SH-SY5Y (cell line): ENCODE data around the gene KAT2B.

ENCODE experiments used
- GATA2 ChIP-seq: IDR thresholded peaks from 2 replicates; pipeline ENCODE4 v1.6.1; 2011; ENCODE audit warnings: mild to moderate bottlenecking, low read depth, low read length
- GATA3 ChIP-seq: IDR thresholded peaks from 2 replicates; pipeline ENCODE4 v1.6.1; 2011; ENCODE audit warnings: low read depth, mild to moderate bottlenecking, low read length, moderate library complexity

Gene KAT2B

DNA sequence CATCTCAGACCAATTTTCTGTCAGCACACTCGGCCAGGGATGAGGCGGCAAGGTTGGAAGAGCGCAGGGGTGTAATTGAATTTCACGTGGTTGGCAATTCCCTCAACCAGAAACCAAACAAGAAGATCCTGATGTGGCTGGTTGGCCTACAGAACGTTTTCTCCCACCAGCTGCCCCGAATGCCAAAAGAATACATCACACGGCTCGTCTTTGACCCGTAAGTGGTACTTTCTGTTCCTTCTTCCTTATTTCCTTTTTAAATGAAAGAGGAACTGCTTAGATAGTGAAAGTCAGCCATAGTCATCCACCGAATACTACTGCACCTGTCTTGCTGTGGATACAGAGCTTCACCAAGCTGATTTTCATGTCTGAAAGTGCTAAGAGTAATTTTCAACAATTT lies 85.7 kb downstream of the KAT2B start:
- TF ChIP-seq GATA2 (no peak), GATA3 (no peak)

DNA sequence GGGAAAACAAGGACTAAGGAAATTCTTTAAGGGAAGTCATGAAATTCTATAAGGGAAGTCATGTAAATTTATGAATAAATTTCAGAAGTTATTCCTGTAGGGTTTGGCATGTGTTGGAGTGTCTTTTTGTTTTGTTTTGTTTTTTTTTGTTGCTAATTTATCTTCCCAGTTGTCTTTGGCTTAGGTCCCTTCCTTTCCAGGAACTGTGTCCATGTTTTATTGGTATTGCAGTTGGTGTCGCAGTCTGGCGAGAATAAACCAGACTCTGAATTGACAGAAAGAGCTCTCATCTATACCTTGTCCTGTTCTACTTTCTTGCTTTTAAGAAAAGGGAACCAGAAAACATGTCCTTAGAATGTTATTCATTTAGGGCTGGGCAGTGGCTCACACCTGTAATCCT lies 88.1 kb downstream of the KAT2B start:
- TF ChIP-seq GATA3, result no peak
- no peak for TF ChIP-seq GATA2

DNA sequence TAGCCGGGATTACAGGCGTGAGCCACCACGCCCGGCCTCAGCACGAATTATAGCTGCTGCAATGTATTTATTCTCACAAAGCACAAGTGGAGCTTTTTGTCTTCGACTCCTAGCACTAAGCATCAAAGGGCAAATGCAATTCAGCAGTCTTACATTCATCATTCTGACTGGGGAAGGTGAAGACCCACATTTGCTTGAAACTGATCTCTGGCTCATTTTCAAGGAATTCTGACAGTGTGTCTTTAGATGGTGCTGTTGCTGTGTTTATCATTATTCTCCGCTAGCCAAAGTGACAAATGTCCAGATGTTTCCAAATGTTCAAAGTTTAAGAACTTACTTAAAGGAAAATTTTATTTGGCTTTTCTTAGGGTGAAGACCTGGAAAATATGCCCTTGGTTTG lies 89.9 kb downstream of the KAT2B start:
- TF ChIP-seq GATA2, result no peak
- no peak for TF ChIP-seq GATA3

DNA sequence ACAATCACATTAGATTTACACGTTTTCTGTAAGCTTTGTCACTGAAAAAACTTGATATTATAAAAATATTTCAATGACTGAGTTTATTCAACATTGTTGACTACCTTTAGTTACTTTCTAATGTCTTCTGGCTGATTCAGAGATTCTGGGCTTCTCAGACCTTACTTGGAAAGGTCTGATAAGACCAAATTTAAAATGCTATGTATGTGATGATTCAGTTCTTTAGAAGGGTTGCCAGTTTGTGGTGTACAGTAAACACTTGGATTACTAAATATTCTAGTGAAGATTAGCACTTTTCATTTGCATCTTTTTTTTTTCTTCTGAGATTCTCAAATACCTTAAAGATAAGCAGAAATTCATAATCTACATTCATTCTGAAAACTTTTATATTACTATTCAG lies 96.0 kb downstream of the KAT2B start:
- TF ChIP-seq GATA3 (no peak), GATA2 (no peak)

DNA sequence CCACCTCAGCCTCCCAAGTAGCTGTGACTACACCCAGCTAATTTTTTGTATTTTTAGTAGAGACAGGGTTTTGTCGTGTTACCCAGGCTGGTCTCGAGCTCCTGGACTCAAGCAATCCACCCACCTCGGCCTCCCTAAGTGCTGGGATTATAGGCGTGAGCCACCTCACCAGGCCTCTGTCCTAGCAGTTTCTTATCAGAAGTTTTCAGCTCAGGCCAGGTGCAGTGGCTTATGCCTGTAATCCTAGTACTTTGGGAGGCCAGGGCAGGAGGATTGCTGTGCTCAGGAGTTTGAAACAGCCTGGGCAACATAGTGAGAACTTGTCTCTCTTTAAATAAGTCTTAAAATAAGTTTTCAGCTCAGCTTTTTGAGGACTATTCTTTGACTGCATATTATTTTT lies 97.4 kb downstream of the KAT2B start:
- TF ChIP-seq GATA3 (no peak), GATA2 (no peak)

DNA sequence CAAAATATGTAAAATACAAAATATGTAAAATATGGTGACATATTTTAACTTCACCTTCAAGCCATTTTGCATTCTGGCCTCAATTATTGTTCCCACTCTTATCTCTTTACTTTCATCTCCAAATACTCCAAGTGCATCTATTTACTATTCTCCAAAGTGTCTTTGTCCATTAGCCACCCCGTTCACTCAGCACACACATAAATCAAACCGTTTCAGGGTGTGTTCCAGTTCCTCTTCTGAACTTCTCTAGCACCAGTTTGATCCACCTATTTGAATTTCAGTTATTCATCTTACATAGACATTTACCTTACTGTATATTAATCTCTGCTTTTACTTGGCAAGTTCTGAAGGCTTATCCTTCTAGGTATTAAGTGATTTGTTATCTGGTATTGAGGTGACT lies 100.6 kb downstream of the KAT2B start:
- TF ChIP-seq GATA3, result no peak
- no peak for TF ChIP-seq GATA2

DNA sequence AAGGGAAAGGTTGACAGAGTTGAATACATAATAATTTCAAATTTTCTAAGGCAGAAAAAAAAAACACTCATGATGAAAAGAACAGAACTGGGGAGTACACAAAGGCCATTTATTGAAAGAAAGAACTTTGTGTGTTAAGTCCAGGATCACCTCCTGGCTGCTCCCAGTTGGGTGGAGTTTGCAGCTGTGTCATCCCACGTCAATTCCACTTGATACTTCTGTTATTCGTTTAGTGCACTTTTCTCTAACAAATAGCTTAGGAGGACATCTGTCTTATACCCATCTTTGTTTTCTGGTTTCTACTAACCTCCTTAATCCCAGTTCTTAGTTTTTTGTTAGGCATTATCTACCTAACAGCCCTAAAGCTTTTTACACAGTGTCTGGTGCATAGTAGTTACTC lies 101.1 kb downstream of the KAT2B start:
- TF ChIP-seq GATA2 (no peak), GATA3 (no peak)

DNA sequence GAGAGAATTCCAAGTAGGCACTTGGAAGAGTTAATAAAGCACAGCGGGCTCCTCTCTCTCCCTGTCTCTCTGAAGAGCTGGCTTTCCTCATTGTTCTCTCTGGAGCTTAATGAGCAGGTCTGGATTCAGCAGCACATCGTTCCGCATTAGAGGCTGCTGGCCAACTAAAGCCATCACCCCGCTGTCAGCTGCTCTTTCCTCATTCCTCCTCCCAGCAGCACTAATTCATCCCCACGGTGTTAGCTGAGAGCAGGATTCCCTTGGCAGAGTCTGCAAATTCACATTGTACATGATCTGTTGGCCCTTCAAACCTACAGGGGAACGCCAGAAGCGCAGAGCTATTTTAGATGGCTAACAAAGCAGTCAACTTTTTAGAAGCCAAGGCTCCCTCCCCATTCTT lies 101.6 kb downstream of the KAT2B start:
- TF ChIP-seq GATA2 (no peak), GATA3 (no peak)

DNA sequence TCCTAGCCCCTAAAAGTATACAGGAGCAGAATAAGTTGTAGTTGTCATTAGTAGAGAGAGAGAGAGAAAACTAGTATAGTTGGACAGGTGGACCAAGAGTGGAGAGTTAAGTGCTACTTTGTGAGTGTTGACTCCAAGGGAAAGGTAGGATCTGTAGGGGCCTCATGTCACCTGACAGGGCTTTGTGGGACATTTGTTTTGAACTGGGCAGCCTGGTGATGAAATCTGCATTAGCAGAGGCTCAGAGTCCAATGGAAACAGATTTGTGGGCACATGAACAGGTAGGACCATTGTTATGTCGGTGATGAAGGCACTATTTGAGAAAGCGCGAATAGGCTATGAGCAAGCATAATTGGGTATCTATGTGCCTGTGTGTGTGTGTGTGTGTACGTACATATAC lies 102.3 kb downstream of the KAT2B start:
- TF ChIP-seq GATA2 (no peak), GATA3 (no peak)

DNA sequence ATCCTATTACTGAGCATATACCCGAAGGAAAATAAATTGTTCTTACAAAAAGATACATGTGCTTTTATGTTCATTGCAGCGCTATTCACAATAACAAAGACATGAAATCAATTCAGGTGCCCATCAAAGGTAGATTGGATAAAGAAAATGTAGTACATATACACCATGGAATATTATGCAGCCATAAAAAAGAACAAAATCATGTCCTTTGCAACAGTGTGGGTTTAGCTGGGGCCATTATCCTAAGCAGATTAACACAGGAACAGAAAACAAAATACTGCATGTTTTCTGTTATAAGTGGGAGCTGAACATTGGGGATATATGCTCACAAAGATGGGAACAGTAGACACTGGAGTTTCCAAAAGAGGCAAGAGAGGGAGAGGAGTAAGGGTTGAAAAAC lies 103.3 kb downstream of the KAT2B start:
- TF ChIP-seq GATA2 (no peak), GATA3 (no peak)

DNA sequence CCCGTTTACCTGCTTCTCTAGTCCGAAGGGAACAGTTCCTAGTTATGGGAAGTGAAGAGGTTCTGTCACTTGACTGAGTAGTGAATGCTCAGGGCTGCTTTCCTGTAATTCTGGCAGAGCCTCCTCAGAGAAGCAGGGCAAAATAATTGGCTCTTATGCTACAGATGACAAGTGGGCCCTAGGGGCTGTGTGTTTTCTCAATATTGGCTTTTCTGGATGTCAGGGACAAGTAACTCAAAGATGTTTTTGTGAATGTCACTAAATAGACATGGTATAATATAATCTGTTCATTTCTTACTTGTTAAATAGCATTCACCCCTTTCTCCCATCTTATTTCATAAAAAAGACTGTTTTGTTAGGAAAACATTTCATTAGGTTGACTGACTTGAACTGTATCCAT lies 105.6 kb downstream of the KAT2B start:
- TF ChIP-seq GATA3 (no peak), GATA2 (no peak)

DNA sequence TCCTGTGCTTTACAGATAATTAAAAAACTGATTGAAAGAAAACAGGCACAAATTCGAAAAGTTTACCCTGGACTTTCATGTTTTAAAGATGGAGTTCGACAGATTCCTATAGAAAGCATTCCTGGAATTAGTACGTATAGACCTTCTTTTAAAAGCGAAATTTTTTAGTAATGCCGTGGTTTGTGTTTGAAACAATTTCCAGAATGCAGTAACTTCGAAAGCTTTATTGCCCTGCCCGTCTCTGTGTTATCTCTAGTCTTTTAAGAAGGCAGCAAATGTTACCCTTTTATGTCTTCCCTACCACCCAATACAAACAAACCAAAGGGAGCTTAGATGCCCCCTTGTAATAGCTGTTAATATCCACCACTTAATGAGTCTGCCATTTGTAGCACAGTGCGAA lies 106.1 kb downstream of the KAT2B start:
- TF ChIP-seq GATA3, result no peak

DNA sequence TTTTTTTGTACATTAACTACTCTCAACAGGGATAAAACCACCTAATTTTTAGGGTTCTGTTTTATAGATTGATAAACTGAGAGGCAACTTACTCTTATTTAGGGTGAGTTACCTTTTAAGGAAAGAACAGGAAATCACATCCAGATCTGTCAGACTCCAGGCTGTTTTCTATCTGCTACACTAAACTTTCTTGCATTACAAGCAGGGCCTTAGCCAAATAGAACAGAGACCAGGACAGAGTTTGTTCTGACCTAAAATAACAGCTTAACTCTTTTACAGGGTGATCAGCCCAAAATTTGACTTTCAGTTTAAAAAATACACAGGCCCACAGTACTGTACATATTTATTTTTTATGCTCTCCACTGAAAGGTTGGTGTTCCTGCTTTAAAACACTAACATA lies 107.1 kb downstream of the KAT2B start:
- TF ChIP-seq GATA3 (no peak), GATA2 (no peak)

DNA sequence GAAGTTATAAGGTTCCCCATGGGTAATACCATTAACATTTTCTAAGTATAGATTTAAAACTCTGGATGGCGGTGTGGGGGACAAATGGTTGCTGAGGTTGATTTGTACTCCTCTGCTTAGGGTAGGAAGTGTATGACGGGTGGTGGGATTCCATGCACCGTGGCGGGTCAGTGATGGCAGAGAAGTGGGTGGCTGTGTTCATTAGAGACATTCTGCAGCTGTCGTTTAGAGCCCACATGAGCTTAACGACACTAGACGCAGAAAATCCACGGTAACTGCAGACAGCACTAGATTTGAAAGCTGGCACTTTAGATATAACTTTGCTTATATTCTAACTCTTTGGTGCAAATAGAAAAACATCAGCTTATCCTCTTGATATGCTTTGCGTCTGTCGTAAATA lies 108.2 kb downstream of the KAT2B start:
- TF ChIP-seq GATA3 (no peak), GATA2 (no peak)

DNA sequence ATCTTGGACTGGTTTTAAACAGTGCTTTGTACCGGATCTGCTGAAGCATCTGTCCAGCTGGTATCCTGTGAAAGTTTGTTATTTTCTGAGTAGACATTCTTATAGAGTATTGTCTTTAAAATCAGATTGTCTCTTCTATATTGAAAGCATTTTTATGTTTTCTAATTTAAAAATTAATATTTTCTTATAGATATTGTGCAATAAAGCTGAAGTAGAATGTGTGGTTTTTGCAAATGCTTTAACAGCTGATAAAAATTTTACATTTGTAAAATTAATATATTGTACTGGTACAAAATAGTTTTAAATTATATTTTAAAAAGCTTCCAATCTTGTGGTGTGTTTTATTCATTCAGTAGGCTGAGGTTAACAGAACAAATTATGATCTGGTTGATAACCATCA lies 113.8 kb downstream of the KAT2B start:
- TF ChIP-seq GATA2 (no peak), GATA3 (no peak)

DNA sequence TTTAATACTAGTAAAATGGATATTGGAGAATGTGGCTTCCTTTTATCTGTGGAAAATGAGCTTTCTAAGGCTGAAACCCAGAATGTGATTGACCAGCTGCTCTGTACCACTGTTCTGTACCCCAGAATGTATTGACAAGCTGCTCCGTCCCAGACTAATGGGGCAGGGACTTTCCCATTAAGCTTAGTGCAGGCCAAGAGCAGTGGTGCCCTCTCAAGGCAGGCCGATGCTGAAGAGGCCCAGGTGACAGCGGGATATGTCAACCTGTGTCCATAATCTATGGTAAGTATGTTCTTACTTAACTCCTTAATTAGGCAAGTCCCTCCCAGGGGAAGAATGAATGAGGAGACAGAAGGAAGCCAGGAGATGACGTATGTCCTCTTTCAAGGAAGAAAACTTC lies 114.7 kb downstream of the KAT2B start:
- no peak for TF ChIP-seq GATA3
- no peak for TF ChIP-seq GATA2

DNA sequence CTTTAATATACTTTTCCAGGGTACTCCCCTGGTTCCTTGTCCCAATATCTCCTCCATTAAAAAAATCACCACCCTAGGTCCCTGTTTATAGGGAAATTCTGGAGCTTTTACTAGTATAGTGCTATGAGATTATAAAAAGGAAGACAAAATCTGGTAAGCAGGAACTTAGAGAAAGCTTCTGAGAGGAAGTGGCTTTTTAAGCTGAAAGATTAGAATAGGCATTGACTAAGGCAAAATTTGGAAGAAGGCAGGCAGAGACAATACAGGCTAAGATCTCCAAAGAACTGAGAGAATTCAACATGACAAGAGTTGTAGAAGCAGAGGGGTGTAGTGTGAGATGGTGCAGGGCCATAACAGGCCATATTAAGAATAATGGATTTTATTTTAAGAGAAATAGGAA lies 120.0 kb downstream of the KAT2B start:
- TF ChIP-seq GATA2, result no peak
- no peak for TF ChIP-seq GATA3

DNA sequence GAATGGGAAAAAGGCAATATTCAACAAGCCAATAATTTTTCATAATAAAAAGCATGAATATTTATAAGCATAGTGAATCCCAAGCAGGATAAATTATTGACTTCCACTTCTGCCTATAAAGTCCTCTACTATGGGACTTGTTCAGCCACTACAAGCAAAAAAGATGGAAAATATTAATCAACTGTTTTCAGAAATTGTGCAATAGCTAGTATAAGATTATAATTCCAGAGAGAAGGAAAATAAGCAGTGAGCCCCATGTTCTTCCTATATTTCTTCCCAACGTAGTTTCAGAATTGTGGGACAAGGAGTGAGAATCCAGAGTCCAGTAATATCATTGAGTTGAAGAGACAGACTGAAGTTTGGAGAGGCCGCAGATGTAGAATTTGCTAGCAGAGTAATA lies 121.5 kb downstream of the KAT2B start:
- no peak for TF ChIP-seq GATA2
- no peak for TF ChIP-seq GATA3

DNA sequence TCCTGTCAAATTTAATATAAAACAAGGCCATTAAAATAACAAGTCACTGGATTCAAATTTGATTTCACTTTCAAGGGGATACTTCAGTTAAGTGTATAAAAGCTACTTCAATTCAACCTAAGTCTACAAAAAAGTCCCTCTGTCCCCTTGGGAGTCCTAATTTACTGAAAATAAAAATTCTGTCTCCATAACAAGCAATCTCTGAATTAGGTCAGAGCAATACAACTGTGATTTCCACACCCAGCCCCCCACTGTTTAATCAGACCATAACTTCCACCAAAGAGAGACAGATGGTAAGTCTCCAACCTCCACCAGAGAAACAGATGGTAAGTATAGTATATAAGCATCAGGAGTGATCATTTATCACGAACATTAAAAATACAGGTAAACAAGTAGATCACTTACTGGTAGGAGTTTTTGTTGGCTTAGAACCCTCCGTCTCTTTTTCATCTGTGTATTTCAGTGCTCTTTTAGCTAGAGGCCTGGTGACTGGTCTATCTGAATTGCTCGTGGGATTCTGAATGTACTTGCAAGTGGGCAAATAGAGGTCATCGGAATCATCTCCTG lies 133.7 kb downstream of the KAT2B start:
- TF ChIP-seq GATA3, result no peak
- TF ChIP-seq GATA2, result no peak
